ENCODE results near the gene C4BPA. TPM values are rescaled to one million over a fixed set of nuclear protein-coding genes. Genes with fewer than 3 reads are reported as not detected.

C4BPA gene
- polyA plus RNA-seq (ENCODE audit: insufficient read length), result 0.17 TPM

GRCh38 chr1:207103892-207104373, at the start of gene C4BPA:
Gene C4BPA, plus strand, starts transcription at chr1:207104233. Its CDS starts 8,793 bp downstream, at chr1:207113026.
- no peak for DNase-seq

GRCh38 chr1:207054491-207054890, 49.5 kb upstream of the C4BPA start:
- DNase-seq, result no peak

- DNase-seq, result no peak
These were observed 48.5 kb upstream of the C4BPA start for GRCh38 chr1:207055386-207056001.

- no peak for DNase-seq
These were observed 47.4 kb upstream of the C4BPA start for GRCh38 chr1:207056673-207057072.

- DNase-seq, result no peak
These were observed 45.8 kb upstream of the C4BPA start for GRCh38 chr1:207058252-207058651.

- DNase-seq, result no peak
These were observed 44.9 kb upstream of the C4BPA start for GRCh38 chr1:207058878-207059867.

GRCh38 chr1:207059881-207060280, 44.2 kb upstream of the C4BPA start:
- DNase-seq, result no peak

GRCh38 chr1:207060596-207060995, 43.4 kb upstream of the C4BPA start:
- no peak for DNase-seq

GRCh38 chr1:207062058-207062457, 42.0 kb upstream of the C4BPA start:
- no peak for DNase-seq

- DNase-seq, result no peak
These were observed 41.0 kb upstream of the C4BPA start for GRCh38 chr1:207063014-207063413.

GRCh38 chr1:207064561-207064960, 39.5 kb upstream of the C4BPA start:
- no peak for DNase-seq

GRCh38 chr1:207067185-207067584, 36.8 kb upstream of the C4BPA start:
- no peak for DNase-seq

- no peak for DNase-seq
These were observed 36.4 kb upstream of the C4BPA start for GRCh38 chr1:207067665-207068064.

- no peak for DNase-seq
These were observed 35.0 kb upstream of the C4BPA start for GRCh38 chr1:207069061-207069460.

- DNase-seq, result no peak
These were observed 34.1 kb upstream of the C4BPA start for GRCh38 chr1:207069858-207070506.

GRCh38 chr1:207070811-207071210, 33.2 kb upstream of the C4BPA start:
- no peak for DNase-seq

- DNase-seq, result no peak
These were observed 32.6 kb upstream of the C4BPA start for GRCh38 chr1:207071426-207071825.

GRCh38 chr1:207072233-207072632, 31.8 kb upstream of the C4BPA start:
- DNase-seq, result no peak

- no peak for DNase-seq
These were observed 29.9 kb upstream of the C4BPA start for GRCh38 chr1:207073906-207074820.

GRCh38 chr1:207076181-207076955, 27.7 kb upstream of the C4BPA start:
- DNase-seq, result no peak

GRCh38 chr1:207077012-207077411, 27.0 kb upstream of the C4BPA start:
- no peak for DNase-seq
